ENCODE results near the gene CNKSR3.

DNA sequence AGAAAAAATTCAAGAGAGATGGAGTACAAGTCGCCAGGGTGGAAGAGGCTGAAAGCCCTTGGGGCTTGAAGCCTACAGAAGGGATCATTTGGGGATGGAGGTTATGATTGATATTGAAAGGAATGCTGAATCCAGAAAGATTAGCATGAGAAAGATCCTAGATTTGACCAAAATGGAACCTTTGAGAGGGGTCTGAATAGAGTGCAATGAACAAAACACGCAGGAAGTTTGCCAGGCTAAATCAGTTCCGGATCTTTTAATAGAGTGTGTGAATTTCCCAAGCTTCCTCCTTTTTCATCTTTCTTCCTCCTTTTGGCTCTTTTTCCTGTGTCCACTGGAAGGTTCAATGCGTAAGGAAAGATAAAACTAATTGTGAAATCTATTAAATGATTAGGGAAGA, 169.1 kb downstream of the CNKSR3 start:
- no peak for TF ChIP-seq CTCF (IDR thresholded peaks at IDR 0.05; ENCODE audit: poor library complexity, severe bottlenecking)
- TF ChIP-seq POLR2AphosphoS5 (IDR thresholded peaks at IDR 0.05), result no peak
- TF ChIP-seq EZH2 (IDR thresholded peaks at IDR 0.05; ENCODE audit: borderline replicate concordance, insufficient read depth, low read length, poor library complexity, severe bottlenecking), result no peak
- TF ChIP-seq RAD21 (conservative IDR thresholded peaks at IDR 0.05), result no peak
- no peak for TF ChIP-seq TAF1 (IDR thresholded peaks at IDR 0.05; ENCODE audit: low read depth)
- TF ChIP-seq SMC3 (conservative IDR thresholded peaks at IDR 0.05; ENCODE audit: poor library complexity), result no peak
- TF ChIP-seq EP300 (conservative IDR thresholded peaks at IDR 0.05; ENCODE audit: poor library complexity, severe bottlenecking), result no peak
- no peak for TF ChIP-seq MXI1 (conservative IDR thresholded peaks at IDR 0.05; ENCODE audit: poor library complexity, severe bottlenecking)
- TF ChIP-seq REST (IDR thresholded peaks at IDR 0.05; ENCODE audit: borderline replicate concordance), result no peak

Data from neural cell (in vitro differentiated cells).